Thyroid gland (tissue), 4 donors: ENCODE measurements around the gene TPRG1. TPM values are rescaled to one million over a fixed set of nuclear protein-coding genes. Genes with fewer than 3 reads are reported as not detected.

Experiments
- DNase-seq, 2 donors: peaks; one replicate each; pipeline ENCODE4 v3.0.0-alpha.2; 2019
- H3K27ac ChIP-seq, 3 donors: fragments of 200-600 bp; sonication (generic); 1 replicate in 2 of 3; 2 replicates in 1 of 3; pipeline ENCODE4 v1.5.1; 2016 to 2019; ENCODE audit warnings: mild to moderate bottlenecking in 1 of 3, moderate library complexity in 1 of 3
- H3K27me3 ChIP-seq: fragments of 200-600 bp; sonication (generic); one replicate; pipeline ENCODE4 v1.5.1; 2019
- H3K36me3 ChIP-seq, 2 donors: fragments of 200-600 bp; sonication (generic); one replicate each; pipeline ENCODE4 v1.5.1; 2016 to 2019
- H3K4me1 ChIP-seq, 2 donors: fragments of 200-600 bp; sonication (generic); one replicate each; pipeline ENCODE4 v1.5.1; 2017 to 2019
- H3K4me3 ChIP-seq, 3 donors: fragments of 200-600 bp; sonication (generic); replicated peaks in 1 of 3; 1 replicate in 2 of 3; 2 replicates in 1 of 3; pipeline ENCODE4 v1.5.1; 2016; ENCODE audit warnings: mild to moderate bottlenecking in 1 of 3
- H3K9me3 ChIP-seq: fragments of 200-600 bp; sonication (generic); one replicate; pipeline ENCODE4 v1.5.1; 2017
- CTCF ChIP-seq, 6 experiments: fragments of 200-600 bp in 3 of 6; fragments of 450-650 bp in 3 of 6; sonication (generic) in 3 of 6; IDR thresholded peaks; one replicate each; pipeline ENCODE4 v1.5.1; 2016 to 2019; ENCODE audit warnings: antibody characterized with exemption in 6 of 6, mild to moderate bottlenecking in 2 of 6, inconsistent platforms in 1 of 6, moderate library complexity in 1 of 6
- POLR2A ChIP-seq, 2 donors: fragments of 450-650 bp; IDR thresholded peaks; one replicate each; pipeline ENCODE4 v1.6.1; 2017; ENCODE audit warnings: antibody characterized with exemption in 2 of 2, mild to moderate bottlenecking in 2 of 2, moderate library complexity in 1 of 2
- WGBS, 2 donors: methylation state at CpG; one replicate each; pipeline ENCODE4 v1.1.5; 2017; 5-methylcytosine and 5-hydroxymethylcytosine counted together
- intact Hi-C: fragments of 100-400 bp; cut with DNase I; formaldehyde crosslinking; loops from one replicate; pipeline ENCODE4 v1.15.1; 2023
- total RNA-seq, 4 donors: library from RNA; depleted of rRNA; stranded (reverse); fragments of >200 nt; gene quantifications; one replicate each; pipeline ENCODE4 v1.2.3, GENCODE V29; 2016

Gene TPRG1
- total RNA-seq, 4 donors from 2014 or later = 2.0 to 10.5 (median 5.7) TPM

GRCh38 chr3:189139611-189139940, 32.2 kb upstream of the TPRG1 start:
- TF ChIP-seq POLR2A (IDR thresholded peaks at IDR 0.05) (no peak), CTCF (IDR thresholded peaks at IDR 0.05) (no peak)
- Histone ChIP-seq H3K27me3 (no peaks in the 10 kb centered on the region), H3K9me3 (no peaks in the 10 kb centered on the region), H3K4me1 (peaks cover 0 to 5% of the 10 kb centered on the region in 2 donors), H3K27ac (no peak overlapping the region), H3K36me3 (no peaks in the 10 kb centered on the region), H3K4me3 (no peak overlapping the region)
- 77 to 85% methylated on average over 6 of the region's 6 CpGs for WGBS, 2 donors
- intact Hi-C loops = no loop called here
- no peak for DNase-seq

GRCh38 chr3:189142527-189142926, 29.2 kb upstream of the TPRG1 start:
- H3K9me3 ChIP-seq = no peaks in the 10 kb centered on the region
- WGBS, 2 donors = 82% methylated on average over 1 of the region's 1 CpG
- peaks cover 3 to 7% of the 10 kb centered on the region in 2 donors for H3K4me1 ChIP-seq
- TF ChIP-seq CTCF (IDR thresholded peaks at IDR 0.05) (no peak), POLR2A (IDR thresholded peaks at IDR 0.05) (no peak)
- no peak overlapping the region for H3K4me3 ChIP-seq
- intact Hi-C loops = loop anchor here (10.0 kb wide), 1 partner anchor 178 kb away; no protein-coding TSS in a partner anchor
- H3K27me3 ChIP-seq = no peaks in the 10 kb centered on the region
- no peak for DNase-seq
- no peaks in the 10 kb centered on the region for H3K36me3 ChIP-seq
- H3K27ac ChIP-seq = no peak overlapping the region

- no peak overlapping the region for H3K4me3 ChIP-seq
- H3K9me3 ChIP-seq = no peaks in the 10 kb centered on the region
- peaks cover 7 to 12% of the 10 kb centered on the region in 2 donors for H3K4me1 ChIP-seq
- DNase-seq = no peak
- H3K27me3 ChIP-seq = no peaks in the 10 kb centered on the region
- no peak for TF ChIP-seq POLR2A (IDR thresholded peaks at IDR 0.05)
- TF ChIP-seq CTCF (IDR thresholded peaks at IDR 0.05) = no peak
- no peak overlapping the region for H3K27ac ChIP-seq
- intact Hi-C loops = loop anchor here (10.0 kb wide), 1 partner anchor 179 kb away; no protein-coding TSS in a partner anchor
- no peaks in the 10 kb centered on the region for H3K36me3 ChIP-seq
- 80 to 92% methylated on average over 1 of the region's 1 CpG for WGBS, 2 donors
Measured at GRCh38 chr3:189143321-189143720, 28.4 kb upstream of the TPRG1 start.

DNA sequence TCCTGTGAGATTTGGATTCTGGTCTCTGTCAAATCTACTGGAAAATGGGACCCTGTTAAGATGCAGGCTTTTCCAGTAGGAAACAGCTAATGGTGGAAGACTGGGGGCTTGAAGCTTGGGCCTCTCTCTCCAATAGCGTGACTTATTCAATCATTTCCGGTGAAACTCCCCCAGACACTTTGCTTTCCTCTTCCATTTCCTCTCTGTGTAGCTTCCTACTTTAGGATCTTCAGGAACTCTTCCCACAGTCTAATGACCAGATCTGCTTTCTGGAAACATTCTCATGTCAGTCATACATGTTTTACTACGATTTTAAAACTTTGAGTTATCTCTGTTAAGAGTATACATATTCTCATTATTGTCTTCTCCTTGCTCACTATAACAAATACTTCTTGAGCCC, 28.0 kb upstream of the TPRG1 start:
- no peak for TF ChIP-seq CTCF (IDR thresholded peaks at IDR 0.05)
- no peak for TF ChIP-seq POLR2A (IDR thresholded peaks at IDR 0.05)
- no peaks in the 10 kb centered on the region for H3K9me3 ChIP-seq
- no peaks in the 10 kb centered on the region for H3K27me3 ChIP-seq
- no peaks in the 10 kb centered on the region for H3K36me3 ChIP-seq
- peaks cover 7 to 13% of the 10 kb centered on the region in 2 donors for H3K4me1 ChIP-seq
- DNase-seq = no peak
- intact Hi-C loops = loop anchor here (10.0 kb wide), 1 partner anchor 179 kb away; no protein-coding TSS in a partner anchor
- H3K4me3 ChIP-seq = no peak overlapping the region
- no peak overlapping the region for H3K27ac ChIP-seq
- 83 to 84% methylated on average over 3 of the region's 3 CpGs for WGBS, 2 donors

GRCh38 chr3:189144645-189145044, 27.1 kb upstream of the TPRG1 start:
- intact Hi-C loops = loop anchor here (5.0 to 10.0 kb wide), 2 partner anchors 180 to 1407 kb away; no protein-coding TSS in a partner anchor
- Histone ChIP-seq H3K27me3 (no peaks in the 10 kb centered on the region), H3K36me3 (no peaks in the 10 kb centered on the region), H3K4me3 (no peak overlapping the region), H3K4me1 (peaks cover 7 to 13% of the 10 kb centered on the region in 2 donors), H3K9me3 (no peaks in the 10 kb centered on the region), H3K27ac (no peak overlapping the region)
- TF ChIP-seq POLR2A (IDR thresholded peaks at IDR 0.05) = no peak
- peak in 2 of 6 experiments; percentile 15 to 23 for TF ChIP-seq CTCF (IDR thresholded peaks at IDR 0.05)
- DNase-seq = no peak
- 64 to 88% methylated on average over 5 of the region's 5 CpGs for WGBS, 2 donors
